Activated CD4-positive, alpha-beta T cell treated with anti-CD3 and anti-CD28 coated beads for 36 hours (primary cell): ENCODE data around the gene RAB30. TPM values are rescaled to one million over a fixed set of nuclear protein-coding genes. Genes with fewer than 3 reads are reported as not detected.

Experiments used
- ATAC-seq: fragments of 200-7000 bp; cut with Tn5 transposase; one replicate; pipeline ENCODE4 v1.10.0; 2021; ENCODE audit warnings: mild to moderate bottlenecking, moderate library complexity
- CTCF ChIA-PET: fragments of 350-600 bp; sonication (Branson Sonifier 250); formaldehyde crosslinking; loops from one replicate; lab custom pipeline; 2021; ENCODE audit warnings: antibody characterized with exemption; lab: Charles Lee
- POLR2A ChIA-PET: fragments of 350-600 bp; sonication (Branson Sonifier 250); formaldehyde crosslinking; loops from one replicate; lab custom pipeline; 2021; ENCODE audit warnings: antibody characterized with exemption, inconsistent platforms; lab: Charles Lee
- DNase-seq: peaks from one replicate; pipeline ENCODE4 v3.0.0-alpha.2; 2020
- H3K27ac Mint-ChIP-seq: one replicate; pipeline ENCODE4 v1.8.0; 2021; ENCODE audit warnings: mixed read lengths
- H3K27me3 Mint-ChIP-seq: one replicate; pipeline ENCODE4 v1.8.0; 2021; ENCODE audit warnings: mixed read lengths
- H3K36me3 Mint-ChIP-seq: one replicate; pipeline ENCODE4 v1.8.0; 2021; ENCODE audit warnings: low read depth, mixed read lengths
- H3K4me1 Mint-ChIP-seq: one replicate; pipeline ENCODE4 v1.8.0; 2021; ENCODE audit warnings: mixed read lengths
- H3K4me3 Mint-ChIP-seq: one replicate; pipeline ENCODE4 v1.8.0; 2021; ENCODE audit warnings: mild to moderate bottlenecking, moderate library complexity, mixed read lengths
- H3K9me3 Mint-ChIP-seq: one replicate; pipeline ENCODE4 v1.8.0; 2021; ENCODE audit warnings: low read depth, mixed read lengths
- intact Hi-C, 2 experiments: fragments of 100-400 bp; cut with DNase I in 1 of 2; cut with micrococcal nuclease in 1 of 2; formaldehyde crosslinking; loops; one replicate each; pipeline versions ENCODE4 v1.14.2 to v1.15.1; 2022 to 2024; cut with DNase I, micrococcal nuclease
- total RNA-seq, 2 experiments: library from RNA; stranded (reverse); gene quantifications; one replicate each; pipeline ENCODE4 v1.2.3, GENCODE V29; 2021

RAB30 gene
- total RNA-seq, 2 experiments from 2014 or later = 11.4 to 13.2 TPM

DNA sequence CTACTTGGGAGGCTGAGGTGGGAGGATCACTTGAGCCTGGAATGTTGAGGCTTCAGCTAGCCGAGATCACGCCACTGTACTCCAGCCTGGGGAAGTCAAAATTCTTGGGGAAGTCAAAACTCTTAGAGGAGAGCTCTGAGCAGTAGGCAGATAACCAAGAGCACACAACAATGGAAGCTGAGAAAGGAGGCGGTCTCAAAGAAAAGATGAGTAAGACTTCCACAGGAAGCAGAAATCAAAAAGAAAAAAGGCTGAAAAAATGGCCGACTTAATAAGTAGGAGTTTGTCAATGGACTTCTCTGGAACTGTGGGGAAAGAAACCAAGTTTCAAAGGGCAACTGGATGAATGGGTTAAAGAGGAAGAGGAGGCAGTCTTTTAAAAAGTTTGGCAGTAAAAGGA is 32.1 kb downstream of the RAB30 start:
- Mint-ChIP-seq H3K36me3 (peaks cover 6% of the 10 kb centered on the region), H3K27me3 (no peaks in the 10 kb centered on the region), H3K4me1 (peaks cover 37% of the 10 kb centered on the region), H3K4me3 (no peak overlapping the region), H3K9me3 (peaks cover 2% of the 10 kb centered on the region), H3K27ac (peak overlapping the region; percentile 49)
- intact Hi-C loops = no loop called here
- ChIA-PET CTCF (interaction anchor here (0.6 to 0.7 kb wide), 2 partner anchors 33 to 210 kb away, joined by 3 read pairs; partner anchors contain the start of gene RAB30), POLR2A (no interaction called here)
- DNase-seq = no peak
- no peak for ATAC-seq

DNA sequence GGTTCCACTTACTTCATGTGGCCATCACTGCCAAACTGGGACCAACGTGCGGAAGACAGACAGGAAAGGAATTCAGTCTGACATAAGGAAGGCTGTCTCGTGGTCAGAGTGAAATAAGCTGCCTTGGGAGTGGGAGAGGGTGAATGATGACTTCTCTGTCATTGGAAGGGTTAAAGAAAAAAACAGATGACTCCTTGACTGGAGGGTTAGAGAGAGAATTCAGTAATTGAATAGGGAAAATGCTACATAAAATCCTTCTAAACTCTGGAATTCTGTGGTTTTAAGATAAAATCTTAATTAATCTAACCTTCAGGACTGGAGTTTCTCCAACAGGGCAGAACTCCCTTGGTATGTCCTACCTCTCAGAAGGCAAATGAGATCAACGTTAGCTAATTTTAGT is 33.8 kb downstream of the RAB30 start:
- Mint-ChIP-seq H3K27me3 (no peaks in the 10 kb centered on the region), H3K27ac (no peak overlapping the region), H3K4me1 (peaks cover 42% of the 10 kb centered on the region), H3K9me3 (peaks cover 2% of the 10 kb centered on the region), H3K4me3 (no peak overlapping the region), H3K36me3 (peaks cover 6% of the 10 kb centered on the region)
- POLR2A ChIA-PET = no interaction called here
- DNase-seq (no peak), ATAC-seq (no peak)
- intact Hi-C loops = no loop called here
- CTCF ChIA-PET = interaction anchor here (0.6 kb wide), 2 partner anchors 20 to 142 kb away, joined by 3 read pairs; no protein-coding TSS in a partner anchor

DNA sequence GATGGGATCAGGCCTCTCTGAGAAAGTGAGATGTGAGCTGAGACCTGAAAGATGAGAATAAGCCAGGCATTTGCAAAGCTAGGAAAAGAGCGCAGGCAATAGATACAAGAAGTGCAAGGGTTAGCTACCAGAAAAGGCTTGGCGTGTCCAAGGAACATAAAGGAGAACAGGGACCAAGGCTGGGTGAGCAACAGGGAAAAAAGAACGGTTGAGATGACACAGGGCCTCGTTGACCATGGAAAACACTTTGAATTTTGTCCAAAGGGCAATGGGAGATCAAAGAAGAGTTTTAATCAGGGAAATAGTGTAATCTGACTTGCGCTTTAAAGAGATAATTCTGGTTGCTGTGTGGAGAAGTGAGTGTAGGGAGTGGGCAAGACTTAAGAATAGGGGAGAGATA is 35.0 kb downstream of the RAB30 start:
- Mint-ChIP-seq H3K27ac (no peak overlapping the region), H3K27me3 (no peaks in the 10 kb centered on the region), H3K4me1 (peaks cover 42% of the 10 kb centered on the region), H3K36me3 (peaks cover 6% of the 10 kb centered on the region), H3K9me3 (peaks cover 2% of the 10 kb centered on the region), H3K4me3 (no peak overlapping the region)
- CTCF ChIA-PET = interaction anchor here (1.8 kb wide), 1 partner anchor 10 kb away, joined by 7 read pairs; no protein-coding TSS in a partner anchor
- intact Hi-C loops = no loop called here
- DNase-seq = no peak
- ATAC-seq = no peak
- POLR2A ChIA-PET = no interaction called here

DNA sequence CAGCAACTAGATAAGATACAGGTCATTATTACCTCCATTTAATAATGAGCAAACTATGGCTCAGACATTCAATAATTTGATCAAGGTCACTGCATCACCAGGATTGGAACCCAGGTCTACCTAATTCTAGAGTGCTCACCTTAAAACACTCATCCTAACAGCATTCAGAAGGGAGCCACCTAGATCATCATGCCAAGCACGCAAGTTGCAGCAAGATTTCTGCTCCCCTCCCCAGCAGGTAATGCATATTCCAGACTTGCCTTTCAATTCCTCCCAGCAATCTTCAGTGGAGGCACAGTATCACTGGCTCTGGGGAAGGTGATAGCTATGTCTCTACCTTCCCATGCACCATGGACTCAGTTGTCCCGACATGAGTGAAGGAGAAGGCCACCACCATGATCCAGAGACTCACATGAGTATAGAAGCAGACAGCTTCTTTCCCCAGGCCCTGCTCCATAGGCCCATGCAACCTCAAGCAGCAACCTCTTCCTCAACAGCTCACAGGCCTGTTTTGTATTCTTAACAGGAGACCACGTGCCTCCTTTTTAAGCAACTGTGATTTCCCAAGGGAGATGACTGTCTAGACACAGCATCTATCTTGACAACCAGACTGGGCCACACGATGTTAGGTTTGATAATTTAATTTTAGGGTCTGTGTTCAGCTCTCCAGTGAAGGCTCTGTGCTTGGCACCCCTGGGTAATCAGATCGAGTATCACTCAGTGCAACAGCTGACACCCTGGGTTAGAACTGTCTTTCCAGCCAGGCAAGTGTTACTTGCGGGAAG is 36.4 kb downstream of the RAB30 start:
- no peak for DNase-seq
- Mint-ChIP-seq H3K4me1 (peaks cover 42% of the 10 kb centered on the region), H3K9me3 (peaks cover 2% of the 10 kb centered on the region), H3K36me3 (peaks cover 8% of the 10 kb centered on the region), H3K4me3 (no peak overlapping the region), H3K27me3 (no peaks in the 10 kb centered on the region), H3K27ac (no peak overlapping the region)
- ChIA-PET CTCF (interaction anchor here (0.6 kb wide), 2 partner anchors 31 to 120 kb away, joined by 3 to 4 read pairs; no protein-coding TSS in a partner anchor), POLR2A (no interaction called here)
- ATAC-seq = no peak
- intact Hi-C loops = no loop called here

DNA sequence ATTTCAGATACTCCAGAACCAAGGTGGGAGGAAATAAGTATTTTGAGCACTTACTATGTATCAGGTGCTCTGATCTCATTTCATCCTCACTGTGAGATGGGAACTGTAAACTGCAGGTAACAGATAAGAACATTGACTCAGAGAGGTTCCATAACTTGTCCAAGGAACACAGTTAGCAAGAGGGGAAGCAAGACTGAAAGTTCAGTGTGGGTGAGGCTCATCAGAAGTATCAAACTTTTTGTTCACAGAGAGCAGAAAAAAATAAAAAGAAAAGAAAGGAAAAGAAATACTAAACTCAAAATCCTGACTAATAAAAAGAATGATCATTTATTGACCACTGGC is 37.1 kb downstream of the RAB30 start:
- H3K4me3 Mint-ChIP-seq = no peak overlapping the region
- POLR2A ChIA-PET = no interaction called here
- no peak overlapping the region for H3K27ac Mint-ChIP-seq
- H3K27me3 Mint-ChIP-seq = no peaks in the 10 kb centered on the region
- H3K36me3 Mint-ChIP-seq = peaks cover 4% of the 10 kb centered on the region
- peaks cover under 1% of the 10 kb centered on the region for H3K9me3 Mint-ChIP-seq
- ATAC-seq = peak; percentile 23
- CTCF ChIA-PET = interaction anchor here (0.6 to 2.2 kb wide), 3 partner anchors 11 to 30 kb away, joined by 3 to 8 read pairs (median 3); no protein-coding TSS in a partner anchor
- intact Hi-C loops = no loop called here
- DNase-seq = no peak
- H3K4me1 Mint-ChIP-seq = peaks cover 37% of the 10 kb centered on the region

DNA sequence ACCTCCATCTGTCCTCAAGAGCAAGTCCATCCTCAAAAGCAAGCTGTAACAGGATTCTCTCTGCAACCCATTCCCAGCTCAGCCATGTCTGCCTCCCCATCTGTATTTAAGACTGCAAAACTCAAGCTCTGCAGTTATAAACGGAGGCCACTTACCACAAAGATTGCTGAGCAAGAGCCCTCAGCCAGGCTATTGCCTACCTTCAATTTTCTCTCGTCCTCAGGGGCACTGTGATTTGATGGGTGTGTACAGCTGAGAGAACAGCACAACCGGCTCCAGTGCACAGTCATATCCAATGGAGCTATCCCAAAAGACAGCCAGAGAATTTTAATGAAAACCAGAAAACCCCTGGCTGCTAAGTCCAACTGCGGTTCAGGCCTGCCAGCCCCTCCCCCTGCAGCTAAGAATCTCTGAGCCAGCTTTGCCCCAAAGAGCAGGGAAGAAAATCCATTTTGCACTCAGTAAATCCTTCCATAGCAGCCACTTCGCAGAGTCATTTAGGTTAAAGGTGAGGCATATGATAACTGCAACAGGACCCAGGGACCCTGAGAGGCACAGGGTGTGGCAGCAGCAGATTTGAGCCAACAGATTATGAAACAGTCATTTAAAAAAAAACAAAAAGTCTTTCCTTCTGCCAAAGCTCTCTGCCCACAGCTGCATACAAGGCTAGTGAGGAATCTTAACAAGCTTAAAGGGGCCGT is 37.6 kb downstream of the RAB30 start:
- no peak overlapping the region for H3K4me3 Mint-ChIP-seq
- intact Hi-C loops = no loop called here
- ATAC-seq (peak; percentile 58), DNase-seq (no peak)
- peaks cover 32% of the 10 kb centered on the region for H3K4me1 Mint-ChIP-seq
- ChIA-PET POLR2A (no interaction called here), CTCF (interaction anchor here (0.6 to 2.2 kb wide), 4 partner anchors 8 to 30 kb away, joined by 3 to 8 read pairs (median 3); no protein-coding TSS in a partner anchor)
- H3K27me3 Mint-ChIP-seq = no peaks in the 10 kb centered on the region
- no peak overlapping the region for H3K27ac Mint-ChIP-seq
- H3K9me3 Mint-ChIP-seq = no peaks in the 10 kb centered on the region
- peaks cover 2% of the 10 kb centered on the region for H3K36me3 Mint-ChIP-seq

DNA sequence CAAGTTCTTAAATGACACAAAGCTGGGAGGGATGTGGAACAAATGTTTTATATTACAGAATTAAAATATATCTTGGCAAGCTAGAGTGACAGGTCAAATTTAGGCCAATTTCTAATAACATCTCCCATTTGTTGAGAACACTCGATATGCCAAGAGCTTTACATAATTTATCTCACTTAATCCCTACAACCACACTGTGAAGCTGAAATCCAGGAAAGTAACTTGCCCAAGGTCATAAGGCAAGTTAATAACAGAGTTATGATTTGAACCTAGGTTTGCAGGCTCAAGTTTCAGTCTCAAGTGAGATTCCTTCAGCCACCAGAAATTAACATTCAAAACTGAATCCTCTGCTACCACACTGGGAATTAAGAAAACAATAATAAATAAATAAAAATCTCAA is 38.3 kb downstream of the RAB30 start:
- CTCF ChIA-PET = interaction anchor here (1.2 to 2.2 kb wide), 4 partner anchors 9 to 17 kb away, joined by 3 to 8 read pairs (median 4); no protein-coding TSS in a partner anchor
- H3K4me3 Mint-ChIP-seq = no peak overlapping the region
- DNase-seq = no peak
- POLR2A ChIA-PET = no interaction called here
- no peaks in the 10 kb centered on the region for H3K27me3 Mint-ChIP-seq
- no peaks in the 10 kb centered on the region for H3K9me3 Mint-ChIP-seq
- intact Hi-C loops = no loop called here
- peaks cover 2% of the 10 kb centered on the region for H3K36me3 Mint-ChIP-seq
- ATAC-seq = no peak
- H3K27ac Mint-ChIP-seq = no peak overlapping the region
- peaks cover 32% of the 10 kb centered on the region for H3K4me1 Mint-ChIP-seq

DNA sequence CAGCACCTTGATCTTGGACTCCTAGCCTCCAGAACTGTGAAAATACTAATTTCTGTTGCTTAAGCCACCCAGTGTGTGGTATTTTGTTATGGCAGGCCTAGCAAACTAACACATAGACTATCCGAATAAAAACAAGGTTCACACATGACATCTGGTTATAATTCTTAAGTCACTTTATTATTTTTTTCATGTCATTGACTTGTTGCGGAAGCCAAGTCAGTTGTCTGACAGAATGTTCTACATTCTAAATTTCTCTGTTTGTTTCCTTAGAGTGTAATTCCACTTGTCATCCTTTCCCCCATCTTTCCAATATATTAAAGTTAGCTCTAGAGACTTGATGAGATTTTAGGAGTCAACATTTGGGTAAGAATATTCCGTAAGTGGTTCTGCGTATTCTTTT is 40.6 kb downstream of the RAB30 start:
- no peaks in the 10 kb centered on the region for H3K9me3 Mint-ChIP-seq
- intact Hi-C loops = no loop called here
- ATAC-seq (no peak), DNase-seq (no peak)
- no peaks in the 10 kb centered on the region for H3K27me3 Mint-ChIP-seq
- H3K4me1 Mint-ChIP-seq = peaks cover 27% of the 10 kb centered on the region
- H3K36me3 Mint-ChIP-seq = peaks cover 2% of the 10 kb centered on the region
- H3K4me3 Mint-ChIP-seq = no peak overlapping the region
- POLR2A ChIA-PET = no interaction called here
- CTCF ChIA-PET = interaction anchor here (1.9 kb wide), 1 partner anchor 10 kb away, joined by 4 read pairs; no protein-coding TSS in a partner anchor
- no peak overlapping the region for H3K27ac Mint-ChIP-seq

DNA sequence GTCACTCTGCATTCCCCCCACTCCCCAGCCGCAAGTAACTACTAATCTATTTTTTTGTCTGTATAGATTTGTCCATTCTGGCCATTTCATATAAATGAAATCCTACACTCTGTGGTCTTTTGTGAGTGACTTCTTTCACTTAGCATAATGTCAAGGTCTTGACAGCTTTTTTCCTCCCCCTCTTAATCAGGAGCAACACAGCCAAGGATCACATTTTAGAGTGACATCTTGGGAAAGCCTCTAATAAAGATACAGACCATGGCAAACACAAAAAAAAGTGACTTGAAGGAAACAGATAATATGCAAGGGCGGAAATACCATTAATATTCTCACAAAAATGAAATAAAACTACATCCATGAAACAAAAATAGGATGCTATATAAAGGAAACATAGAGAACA is 43.9 kb downstream of the RAB30 start:
- POLR2A ChIA-PET = no interaction called here
- DNase-seq = no peak
- CTCF ChIA-PET = no interaction called here
- H3K27me3 Mint-ChIP-seq = no peaks in the 10 kb centered on the region
- no peak overlapping the region for H3K4me3 Mint-ChIP-seq
- intact Hi-C loops = no loop called here
- no peak overlapping the region for H3K27ac Mint-ChIP-seq
- peaks cover 2% of the 10 kb centered on the region for H3K36me3 Mint-ChIP-seq
- no peaks in the 10 kb centered on the region for H3K9me3 Mint-ChIP-seq
- H3K4me1 Mint-ChIP-seq = peaks cover 24% of the 10 kb centered on the region
- no peak for ATAC-seq

DNA sequence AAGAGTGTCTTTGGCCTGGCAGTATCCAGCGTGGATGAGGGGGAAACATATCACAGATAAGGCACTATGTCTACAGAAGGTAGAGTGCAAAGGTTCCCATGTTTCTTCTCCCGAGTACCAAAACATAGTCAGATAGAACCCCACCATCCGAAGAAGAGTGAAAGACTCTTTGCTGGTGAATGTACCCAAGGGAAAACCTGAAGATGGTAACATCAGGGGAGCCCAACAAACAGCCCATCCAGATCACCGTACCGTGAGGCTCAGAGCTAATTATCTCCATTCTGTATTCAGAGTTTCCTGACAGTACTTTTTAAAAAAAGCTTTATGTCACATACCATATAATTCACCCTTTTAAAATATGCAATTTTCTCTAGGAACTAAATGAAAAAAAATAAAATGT is 44.4 kb downstream of the RAB30 start:
- ATAC-seq (no peak), DNase-seq (no peak)
- Mint-ChIP-seq H3K27me3 (no peaks in the 10 kb centered on the region), H3K4me3 (no peak overlapping the region), H3K4me1 (peaks cover 24% of the 10 kb centered on the region), H3K36me3 (peaks cover 2% of the 10 kb centered on the region), H3K27ac (no peak overlapping the region), H3K9me3 (no peaks in the 10 kb centered on the region)
- ChIA-PET POLR2A (no interaction called here), CTCF (no interaction called here)
- intact Hi-C loops = no loop called here

DNA sequence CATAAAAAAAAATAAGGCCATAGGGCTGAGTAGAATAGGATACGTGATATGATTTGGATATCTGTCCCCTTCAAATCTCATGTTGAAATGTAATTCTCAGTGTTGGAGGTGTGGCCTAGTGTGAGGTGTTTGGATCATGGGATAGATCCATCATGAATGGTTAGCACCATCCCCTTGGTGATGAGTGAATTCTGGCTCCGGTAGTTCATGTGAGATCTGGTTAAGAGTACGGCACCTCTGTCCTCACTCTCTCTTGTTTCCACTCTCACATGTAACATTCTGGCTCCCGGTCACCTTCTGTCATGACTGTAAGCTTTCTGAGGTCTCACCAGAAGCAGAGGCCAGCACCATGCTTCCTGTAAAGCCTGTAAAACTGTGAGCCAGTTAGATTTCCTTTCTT is 45.5 kb downstream of the RAB30 start:
- Mint-ChIP-seq H3K36me3 (peaks cover 2% of the 10 kb centered on the region), H3K4me1 (peaks cover 24% of the 10 kb centered on the region), H3K27ac (no peak overlapping the region), H3K4me3 (no peak overlapping the region), H3K27me3 (no peaks in the 10 kb centered on the region), H3K9me3 (no peaks in the 10 kb centered on the region)
- CTCF ChIA-PET = no interaction called here
- intact Hi-C loops = no loop called here
- POLR2A ChIA-PET = no interaction called here
- ATAC-seq = no peak
- no peak for DNase-seq
